NCI-H1694 treated with DMSO at 0.1 percent for 48 hours (cell line): ENCODE measurements around the gene PI16.
A peak's percentile ranks its signal among the peaks of the same experiment; 100 is the strongest.
"Not testable (repeated sequence)": the region's sequence is repeated elsewhere in the genome, so short reads cannot be mapped to it uniquely, and the experiment has no call there.

Experiments
- DNase-seq: peaks from one replicate; lab custom pipeline; 2025; lab: John Stamatoyannopoulos, UW

The PI16 gene

GRCh38 chr6:36975231-36976006 lies 20.9 kb downstream of the PI16 start:
- no peak for DNase-seq

- no peak for DNase-seq
Observed at GRCh38 chr6:36976007-36976264, 21.4 kb downstream of the PI16 start.

- DNase-seq, result no peak
Observed at GRCh38 chr6:36976509-36976908, 22.0 kb downstream of the PI16 start.

GRCh38 chr6:36976931-36977330 lies 22.4 kb downstream of the PI16 start:
- DNase-seq, result no peak

- no peak for DNase-seq
Observed at GRCh38 chr6:36977470-36977941, 23.0 kb downstream of the PI16 start.

GRCh38 chr6:36978421-36979346 lies 24.1 kb downstream of the PI16 start:
- peak; percentile 80 for DNase-seq

- DNase-seq, result peak; percentile 80
Observed at GRCh38 chr6:36979347-36979742, 24.8 kb downstream of the PI16 start.

- no peak for DNase-seq
Observed at GRCh38 chr6:36980129-36980528, 25.6 kb downstream of the PI16 start.

GRCh38 chr6:36980876-36981619 lies 26.5 kb downstream of the PI16 start:
- DNase-seq, result no peak

- DNase-seq, result no peak
Observed at GRCh38 chr6:36983538-36983937, 29.0 kb downstream of the PI16 start.

GRCh38 chr6:36984581-36985416 lies 30.3 kb downstream of the PI16 start:
- DNase-seq, result no peak

- no peak for DNase-seq
Observed at GRCh38 chr6:36985417-36985807, 30.9 kb downstream of the PI16 start.

GRCh38 chr6:36985808-36986703 lies 31.5 kb downstream of the PI16 start, which contains the start of gene MTCH1:
MTCH1 (minus strand) TSS chr6:36986196; CDS start chr6:36986173, 23 bp downstream.
- DNase-seq, result peak; percentile 64

GRCh38 chr6:36986704-36987047 lies 32.1 kb downstream of the PI16 start:
- DNase-seq, result no peak

GRCh38 chr6:36989264-36989663 lies 34.7 kb downstream of the PI16 start:
- no peak for DNase-seq

- not testable (repeated sequence) for DNase-seq
Observed at GRCh38 chr6:36990401-36990800, 35.9 kb downstream of the PI16 start.

- DNase-seq, result no peak
Observed at GRCh38 chr6:36997811-36998722, 43.5 kb downstream of the PI16 start.

GRCh38 chr6:36998723-36999038 lies 44.1 kb downstream of the PI16 start:
- no peak for DNase-seq

- DNase-seq, result peak; percentile 54
Observed at GRCh38 chr6:36999061-36999750, 44.7 kb downstream of the PI16 start.
